HG02798 (cell line): ENCODE results near the gene NEMP2.

ENCODE experiments used
- ATAC-seq: cut with Tn5 transposase; IDR thresholded peaks from one replicate; pipeline ENCODE4 v1.9.1; 2021; ENCODE audit warnings: mild to moderate bottlenecking; ENCODE audit not compliant: unreplicated experiment, poor library complexity

The NEMP2 gene

DNA sequence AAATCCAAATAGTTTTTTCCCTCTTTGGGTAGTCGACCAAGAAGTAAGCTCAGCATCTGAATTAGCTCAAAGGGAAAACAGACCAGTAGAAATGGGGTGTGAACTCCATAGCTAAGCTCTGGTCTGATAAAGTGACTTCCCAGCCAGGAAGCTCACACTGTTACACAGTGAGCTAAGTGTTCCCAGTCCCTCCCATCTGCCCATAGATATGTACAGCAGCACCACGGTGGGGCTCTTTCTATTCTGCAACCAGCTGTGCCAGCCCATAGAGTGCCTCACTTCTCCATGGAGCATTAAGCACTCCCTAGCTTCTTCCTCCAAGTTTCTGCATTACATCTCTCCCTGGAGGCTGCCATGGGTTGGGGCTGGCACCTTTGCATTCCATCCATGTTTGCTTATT lies 27.6 kb upstream of the NEMP2 start:
- ATAC-seq, result no peak

DNA sequence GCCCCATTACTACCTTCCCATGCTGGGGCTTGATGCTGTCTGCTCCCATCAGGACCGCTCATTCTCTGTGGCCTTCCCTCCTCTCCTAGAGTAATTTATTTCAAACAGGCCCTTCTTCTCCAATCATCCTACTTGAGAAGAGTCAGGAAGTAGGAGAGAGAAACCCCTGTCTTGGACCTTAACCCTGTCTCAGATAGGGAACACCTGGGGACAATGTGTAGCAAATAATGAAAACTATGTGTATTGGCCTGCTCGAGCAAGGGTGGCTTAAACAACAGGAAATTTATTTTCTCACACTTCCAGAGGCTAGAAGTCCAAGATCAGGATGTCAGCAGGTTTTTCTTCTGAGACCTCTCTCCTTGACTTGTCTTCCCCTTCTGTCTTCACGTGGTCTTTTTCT lies 26.6 kb upstream of the NEMP2 start:
- ATAC-seq, result no peak

DNA sequence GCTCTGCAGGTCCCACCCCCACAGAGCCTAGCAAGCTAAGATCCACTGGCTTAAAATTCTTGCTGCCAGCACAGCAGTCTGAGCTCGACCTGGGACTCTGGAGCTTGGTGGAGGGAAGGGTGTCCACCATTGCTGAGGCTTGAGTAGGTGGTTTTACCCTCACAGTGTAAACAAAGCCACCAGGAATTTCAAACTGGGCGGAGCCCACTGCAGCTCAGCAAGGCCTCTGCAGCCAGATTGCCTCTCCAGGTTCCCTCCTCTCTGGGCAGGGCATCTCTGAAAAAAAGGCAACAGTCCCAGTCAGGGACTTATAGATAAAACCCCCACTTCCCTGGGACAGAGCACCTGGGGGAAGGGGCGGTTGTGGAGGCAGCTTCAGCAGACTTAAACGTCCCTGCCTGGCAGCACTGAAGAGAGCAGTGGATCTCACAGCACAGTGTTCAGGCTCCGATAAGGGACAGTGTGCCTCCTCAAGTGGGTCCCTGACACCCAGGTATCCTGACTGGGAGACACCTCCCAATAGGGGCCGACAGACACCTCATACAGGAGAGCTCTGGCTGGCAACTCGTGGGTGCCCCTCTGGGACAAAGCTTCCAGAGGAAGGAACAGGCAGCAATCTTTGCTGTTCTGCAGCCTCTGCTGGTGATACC lies 20.0 kb upstream of the NEMP2 start:
- no peak for ATAC-seq

DNA sequence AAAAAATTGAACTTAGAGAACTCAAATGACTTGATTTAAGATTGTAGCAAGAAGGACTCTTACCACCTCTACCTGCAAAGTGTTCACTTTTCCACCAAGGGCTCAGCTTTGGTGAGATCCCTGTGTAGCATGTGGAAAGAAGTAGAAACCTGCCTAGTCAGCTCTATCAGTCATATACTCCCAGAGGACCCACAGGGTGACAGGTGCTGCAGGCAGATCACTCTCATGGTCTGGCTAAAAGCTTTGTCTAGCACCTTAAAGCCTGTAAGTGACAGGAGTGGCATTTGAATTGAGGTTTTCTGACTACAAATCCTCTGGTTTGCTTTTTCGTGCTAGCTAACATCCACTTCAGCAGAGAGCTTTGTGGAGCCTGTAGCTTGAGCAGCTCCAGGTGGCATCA lies 18.7 kb upstream of the NEMP2 start:
- ATAC-seq, result no peak

DNA sequence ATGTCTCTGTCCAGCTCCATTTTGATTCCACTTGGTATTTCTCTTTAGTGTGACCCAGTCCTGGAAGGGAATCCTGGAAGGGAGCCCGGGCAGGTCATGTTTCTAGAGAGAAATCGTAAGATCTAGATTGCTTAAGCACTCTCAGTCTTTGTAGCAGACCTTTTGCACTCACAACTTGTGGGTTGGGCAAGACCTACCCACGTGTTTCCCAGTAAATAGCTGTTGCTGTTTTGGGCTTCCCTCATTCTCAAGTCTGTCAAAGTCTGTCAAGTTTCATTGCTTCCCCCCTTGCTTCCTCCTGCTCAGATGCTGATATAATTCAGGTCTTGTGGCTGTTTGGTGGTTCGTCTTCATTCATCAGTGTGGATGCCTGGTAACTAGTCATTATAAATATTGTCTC lies 17.4 kb upstream of the NEMP2 start:
- ATAC-seq, result peak; percentile 90

DNA sequence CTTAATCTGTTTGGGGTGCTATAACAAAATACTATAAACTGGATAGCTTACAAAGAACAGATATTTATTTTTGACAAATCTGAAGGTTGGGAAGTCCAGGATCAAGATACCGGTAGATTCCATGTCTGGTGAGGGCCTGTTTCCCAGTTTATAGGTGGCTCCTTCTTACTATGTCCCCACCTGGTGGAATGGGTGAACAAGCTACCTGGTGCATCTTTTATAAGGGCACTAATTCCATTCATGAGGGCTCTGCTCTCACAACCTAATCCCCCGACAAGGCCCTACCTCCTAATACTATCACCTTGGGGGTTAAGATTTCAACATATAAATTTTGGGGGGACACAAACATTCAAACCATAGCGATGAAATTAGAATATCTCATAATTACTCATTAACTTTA lies 15.6 kb upstream of the NEMP2 start:
- no peak for ATAC-seq

DNA sequence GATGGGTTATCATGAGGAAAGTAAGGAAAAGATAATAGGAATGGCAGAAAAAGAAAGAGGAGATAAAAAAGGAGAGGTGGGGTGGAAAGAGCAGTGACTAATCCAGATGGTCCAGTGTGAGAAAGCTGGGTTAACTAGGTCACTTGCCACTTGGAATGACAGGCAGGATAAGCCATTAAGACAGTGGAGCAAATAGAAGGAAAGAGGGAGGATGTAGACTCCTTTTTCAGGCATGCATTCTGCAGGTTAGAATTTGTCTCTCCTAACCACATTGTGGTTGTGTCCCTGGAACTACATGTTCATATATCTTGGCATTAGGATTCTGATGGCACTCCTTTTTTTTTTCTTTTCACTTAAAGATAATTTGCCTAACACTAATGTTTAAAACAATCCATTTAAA lies 13.4 kb upstream of the NEMP2 start:
- ATAC-seq, result no peak

DNA sequence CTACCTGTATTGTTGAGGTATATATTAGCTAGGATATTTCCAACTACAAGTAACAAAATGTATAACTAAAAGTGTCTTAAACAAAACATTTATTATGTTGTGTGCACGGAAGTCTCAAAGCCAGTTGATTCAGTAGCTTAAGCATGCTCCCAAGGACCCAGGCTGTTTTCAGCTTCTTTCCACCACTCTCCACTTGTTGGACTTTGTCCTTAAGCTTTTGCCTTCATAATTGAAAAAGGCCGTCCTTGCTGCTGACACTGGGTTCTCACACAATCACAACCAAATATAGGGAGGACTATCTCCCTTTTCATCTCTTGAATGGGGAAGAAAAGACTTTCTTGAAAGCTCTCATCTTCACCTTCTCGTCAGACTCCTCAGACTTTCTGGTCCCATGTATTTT lies 12.2 kb upstream of the NEMP2 start:
- ATAC-seq, result no peak

DNA sequence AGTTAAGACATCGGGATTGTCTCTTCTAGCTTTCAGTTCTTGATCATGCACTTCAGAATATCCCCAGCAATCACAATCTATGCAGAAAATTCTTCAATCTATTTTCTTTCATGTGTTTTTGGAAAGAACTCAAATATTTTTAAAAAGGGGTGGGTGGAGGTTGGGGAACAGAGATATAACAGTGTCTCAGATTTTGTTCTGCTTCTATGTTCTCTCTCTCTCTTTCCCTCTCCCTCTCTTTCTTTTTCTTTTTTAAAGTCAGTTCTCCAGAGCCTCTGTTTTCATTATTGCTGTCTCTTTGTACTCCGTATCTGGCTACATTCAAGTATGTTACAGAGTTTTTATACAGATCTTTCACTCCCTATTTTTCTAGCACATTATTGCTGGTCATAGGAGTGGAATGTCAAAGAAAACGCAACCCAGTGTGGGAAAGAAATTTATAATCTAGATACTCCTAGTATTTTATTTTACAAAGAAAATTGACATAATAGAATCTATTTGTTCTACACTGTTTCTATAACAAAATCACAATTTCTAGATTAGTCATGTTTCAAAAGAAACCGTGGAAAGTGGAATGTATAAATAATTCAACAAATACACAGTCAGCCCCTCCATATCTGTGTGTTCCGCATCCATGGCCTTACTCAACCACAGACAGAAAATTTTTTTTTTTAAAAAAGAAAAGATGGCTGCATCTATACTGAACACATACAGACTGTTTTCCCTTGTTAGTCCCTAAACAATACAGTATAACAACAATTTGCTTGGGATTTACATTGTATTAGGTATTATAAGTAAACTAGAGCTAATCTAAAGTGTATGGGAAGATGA lies 11.2 kb upstream of the NEMP2 start:
- no peak for ATAC-seq

DNA sequence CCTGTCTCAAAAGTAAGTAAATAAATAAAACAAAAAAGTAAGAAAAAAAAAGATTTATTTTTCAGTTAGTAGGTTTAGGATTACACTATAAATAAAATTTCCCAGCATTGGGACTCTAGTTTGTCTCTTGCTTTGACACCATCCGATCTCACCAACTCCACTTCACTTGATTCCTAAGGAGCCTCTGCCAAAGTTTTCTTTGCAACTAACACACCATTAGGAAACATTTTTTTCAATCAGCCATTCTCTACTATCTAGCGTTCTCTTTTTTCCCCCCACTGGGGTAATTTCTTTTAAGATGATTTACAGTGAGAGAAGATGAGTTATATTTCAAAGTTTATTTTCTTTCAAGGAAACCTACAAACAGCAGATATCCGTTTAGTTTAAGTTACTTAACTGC lies 10.6 kb upstream of the NEMP2 start:
- ATAC-seq, result no peak

DNA sequence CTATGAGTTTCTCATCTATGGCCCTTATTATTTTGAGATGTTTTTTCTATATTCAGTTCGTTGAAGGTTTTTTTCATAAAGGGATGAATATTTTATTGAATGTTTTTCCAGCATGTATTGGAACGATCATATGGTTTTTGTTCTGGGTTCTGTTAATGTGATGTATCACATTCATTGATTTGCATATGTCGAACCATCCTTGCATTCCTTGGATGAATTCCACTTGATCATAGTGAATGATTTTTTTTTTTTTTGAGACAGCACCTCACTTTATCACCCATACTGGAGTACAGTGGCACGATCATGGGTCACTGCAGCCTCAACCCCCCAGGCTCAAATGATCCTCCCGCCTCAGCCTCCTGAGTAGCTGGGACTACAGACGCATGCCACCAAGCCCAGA lies 5.5 kb upstream of the NEMP2 start:
- ATAC-seq, result no peak

DNA sequence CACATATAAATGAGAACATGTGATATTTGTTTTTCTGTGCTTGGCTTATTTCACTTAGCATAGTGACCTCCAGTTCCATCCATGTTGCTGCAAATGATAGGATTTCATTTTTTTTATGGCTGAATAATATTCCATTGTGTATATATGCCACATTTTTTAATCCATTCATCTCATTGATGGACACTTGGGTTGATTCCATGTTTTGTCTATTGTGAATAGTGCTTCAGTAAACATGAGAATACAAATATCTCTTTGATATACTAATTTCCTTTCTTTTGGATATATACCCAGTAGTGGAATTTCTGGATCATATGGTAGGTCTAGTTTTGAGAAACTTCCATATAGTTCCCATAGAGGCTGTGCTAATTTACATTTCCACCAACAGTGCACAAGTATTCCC lies 3.7 kb upstream of the NEMP2 start:
- ATAC-seq, result no peak

DNA sequence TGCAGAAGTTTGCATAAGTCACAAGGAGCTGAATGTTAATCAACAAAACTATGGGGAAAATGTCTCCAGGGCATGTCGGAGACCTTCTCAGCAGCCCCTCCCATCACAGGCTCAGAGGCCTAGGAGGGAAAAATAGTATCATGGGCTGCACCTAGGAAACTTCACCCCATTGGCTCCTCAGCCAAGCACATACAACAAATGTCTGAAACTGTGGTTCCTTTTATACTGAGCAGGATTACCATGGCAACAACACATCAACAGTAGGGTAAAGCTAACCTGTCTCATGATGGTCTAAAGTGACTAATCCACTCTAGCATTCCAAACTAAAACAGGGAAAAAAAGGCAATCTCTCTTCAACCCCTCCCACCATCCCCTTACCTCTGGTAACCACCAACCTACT lies 3.2 kb upstream of the NEMP2 start:
- ATAC-seq, result no peak

DNA sequence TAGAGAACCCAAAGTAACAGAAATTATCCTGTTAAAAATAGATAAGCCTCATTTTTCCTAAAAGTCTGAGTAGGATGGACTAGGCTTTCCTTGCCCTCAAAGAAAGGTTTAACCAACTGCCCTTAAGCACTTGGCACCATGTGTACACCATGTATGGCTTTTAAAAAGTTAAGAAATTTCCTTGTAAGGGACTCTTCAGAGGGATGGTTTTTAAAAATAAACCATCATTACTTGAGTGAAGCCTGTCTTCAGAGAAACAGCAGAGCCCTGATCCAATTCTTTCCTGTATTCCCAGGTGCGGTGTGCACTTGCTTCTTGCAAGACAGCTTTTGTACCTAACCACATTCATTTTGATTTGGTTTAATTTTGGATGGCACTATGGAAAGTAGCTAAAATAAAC lies 1.1 kb upstream of the NEMP2 start:
- ATAC-seq, result no peak

DNA sequence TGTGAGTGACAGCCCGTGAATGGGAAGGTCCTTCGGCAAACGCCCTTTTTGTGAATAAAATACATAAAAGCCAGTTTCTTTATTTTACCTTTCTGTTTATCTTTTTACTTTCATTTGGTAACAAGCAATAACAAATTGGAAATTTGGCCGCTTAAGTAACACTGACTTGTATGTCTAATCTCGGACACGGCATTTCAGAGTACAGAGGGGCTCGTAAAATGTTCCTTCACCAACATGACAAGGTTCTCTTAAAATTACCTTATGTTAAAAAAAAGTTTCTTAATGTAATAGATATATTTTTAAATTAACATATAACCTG lies 558 bp upstream of the NEMP2 start:
- ATAC-seq, result no peak

DNA sequence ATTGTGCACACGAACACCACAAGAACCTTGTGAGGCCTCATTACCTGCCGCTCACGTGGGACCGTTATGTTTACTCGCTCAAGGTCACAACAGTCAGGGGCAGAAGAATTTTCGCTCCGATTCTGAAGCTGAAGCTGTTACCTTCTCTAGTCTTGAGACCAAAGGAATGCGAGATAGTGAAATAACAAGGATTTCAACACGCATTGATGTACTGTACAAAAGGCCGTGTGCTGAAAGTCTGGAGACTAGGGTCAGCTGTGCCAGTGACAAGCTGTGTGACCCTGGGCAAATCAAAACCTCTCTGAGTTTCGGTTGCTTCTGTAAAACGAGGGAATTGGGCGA lies 583 bp downstream of the NEMP2 start:
- ATAC-seq, result peak; percentile 18

DNA sequence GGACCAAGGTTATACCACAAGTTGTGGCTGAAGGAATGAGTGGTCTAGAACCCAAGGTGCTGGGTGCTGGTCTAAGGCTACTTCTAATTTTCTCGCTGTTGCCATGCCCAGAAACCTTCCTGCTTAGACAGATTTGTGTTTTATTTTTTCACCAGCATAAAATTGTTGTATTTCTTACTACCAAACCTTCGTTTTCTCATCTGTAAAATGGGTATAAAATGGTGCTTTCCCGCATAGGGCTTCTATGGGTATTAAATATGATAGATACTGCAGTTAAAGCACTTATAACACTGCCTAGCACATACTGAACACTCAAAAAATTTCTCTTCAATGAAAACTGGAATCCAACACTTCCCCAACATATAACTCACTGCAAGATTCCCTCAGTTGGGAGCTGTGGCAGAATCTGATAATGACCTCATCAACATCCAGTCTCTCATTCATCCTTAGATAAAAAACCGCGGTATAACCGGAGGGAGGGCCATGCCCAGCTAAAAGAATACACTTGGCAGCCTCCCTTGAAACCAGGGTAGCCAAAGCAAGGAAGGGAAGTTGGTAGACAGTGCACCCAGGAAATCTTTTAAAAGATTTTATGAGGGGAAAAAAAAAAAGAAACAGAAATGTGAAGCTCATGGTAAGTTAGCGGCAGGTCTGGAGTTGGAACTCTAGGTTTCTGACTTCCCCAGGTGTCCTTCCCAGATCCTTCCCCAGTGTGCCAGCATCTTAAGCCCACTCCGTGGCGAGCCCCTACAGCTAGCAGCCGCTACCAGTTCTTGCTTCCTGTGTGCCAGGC lies 1.2 kb downstream of the NEMP2 start:
- ATAC-seq, result no peak

DNA sequence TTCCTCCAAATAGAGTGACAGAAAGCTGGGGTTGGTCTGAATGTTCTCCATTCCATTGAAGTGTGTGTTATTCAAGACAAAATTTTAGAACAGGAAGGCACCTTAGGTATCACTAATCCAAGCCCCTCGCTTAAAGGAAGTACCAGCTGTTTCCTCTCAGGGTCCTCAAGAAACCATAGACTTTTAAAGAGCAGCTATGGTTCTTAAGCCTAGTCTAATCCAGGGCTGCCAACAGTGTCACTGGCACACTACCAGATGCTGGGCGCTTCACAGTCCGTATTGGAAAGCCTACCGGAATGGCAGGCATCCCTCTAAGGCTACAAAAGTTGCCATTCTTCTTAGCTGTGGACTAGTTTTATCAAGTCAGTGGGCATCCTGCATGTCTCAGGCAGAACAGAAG lies 1.9 kb downstream of the NEMP2 start:
- no peak for ATAC-seq

DNA sequence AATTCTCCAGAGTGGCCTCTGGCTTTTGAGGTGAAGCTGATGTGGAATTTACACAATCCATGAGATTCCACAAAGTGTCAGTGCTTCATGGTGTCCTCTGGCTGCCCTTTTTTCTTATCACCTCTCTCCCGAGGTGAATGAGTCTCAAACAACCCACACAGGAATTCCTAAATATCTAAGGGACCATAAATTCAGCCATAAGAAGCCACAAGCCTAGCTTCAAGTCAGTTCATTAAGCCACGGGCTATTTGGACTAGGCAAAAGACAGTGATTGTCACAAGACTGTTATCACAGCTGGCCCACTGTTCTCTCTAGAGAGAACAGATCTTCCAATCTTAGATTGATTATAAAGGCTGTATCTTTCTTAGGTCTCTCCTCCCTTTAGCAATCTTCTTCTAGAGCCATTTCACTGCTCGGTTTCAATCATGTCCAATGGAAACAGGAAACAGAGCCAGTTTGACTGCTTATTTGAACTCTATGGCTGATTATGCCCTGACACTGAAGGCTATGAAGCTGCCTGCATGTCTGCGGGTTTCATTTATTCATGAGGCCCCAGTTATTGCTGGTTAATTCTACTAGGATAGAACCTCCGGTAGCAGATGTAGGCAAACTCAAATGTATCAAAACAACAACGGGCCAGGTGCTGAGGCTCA lies 4.1 kb downstream of the NEMP2 start:
- no peak for ATAC-seq

DNA sequence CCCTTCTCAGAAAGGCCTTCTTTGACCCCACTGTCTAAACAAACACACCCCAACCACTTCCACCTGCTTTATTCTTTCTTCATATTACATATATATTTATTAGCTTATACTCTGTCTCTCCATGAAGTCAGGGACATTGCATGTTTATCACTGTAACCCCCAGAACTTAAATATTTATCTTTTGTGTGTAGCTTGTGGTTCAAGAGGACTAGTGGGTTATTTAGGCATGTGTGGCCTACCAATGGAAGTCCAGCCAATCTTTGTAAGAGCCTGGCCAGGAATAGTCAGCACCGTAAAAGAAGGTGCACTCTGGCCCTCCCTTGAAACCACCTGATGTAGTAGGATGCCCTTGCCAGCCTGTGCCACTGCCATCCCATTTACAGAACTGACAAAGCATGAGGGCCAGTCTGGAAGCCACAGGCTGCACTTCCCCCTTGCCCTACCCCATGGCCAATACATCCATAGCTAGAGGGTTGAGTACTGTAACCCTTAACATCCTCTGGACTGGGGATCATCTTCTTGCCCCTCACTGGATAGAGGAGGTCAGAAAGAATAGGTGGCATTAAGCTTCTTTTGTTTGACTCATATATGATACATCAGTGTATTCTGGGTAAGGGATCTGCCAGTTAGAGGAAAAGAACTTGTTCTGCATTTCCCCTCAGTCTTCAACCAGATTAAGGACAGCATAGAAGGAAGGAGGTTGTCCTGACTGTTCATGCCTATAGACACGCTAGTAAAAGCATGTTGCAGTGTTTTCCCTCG lies 4.9 kb downstream of the NEMP2 start:
- ATAC-seq, result no peak
